Measurements from ENCODE around the gene CSTB. TPM values are rescaled to one million over a fixed set of nuclear protein-coding genes. Genes with fewer than 3 reads are reported as not detected.

Gene CSTB
- total RNA-seq, 2 experiments from 2014 or later, result 44.0 to 44.1 TPM

DNA sequence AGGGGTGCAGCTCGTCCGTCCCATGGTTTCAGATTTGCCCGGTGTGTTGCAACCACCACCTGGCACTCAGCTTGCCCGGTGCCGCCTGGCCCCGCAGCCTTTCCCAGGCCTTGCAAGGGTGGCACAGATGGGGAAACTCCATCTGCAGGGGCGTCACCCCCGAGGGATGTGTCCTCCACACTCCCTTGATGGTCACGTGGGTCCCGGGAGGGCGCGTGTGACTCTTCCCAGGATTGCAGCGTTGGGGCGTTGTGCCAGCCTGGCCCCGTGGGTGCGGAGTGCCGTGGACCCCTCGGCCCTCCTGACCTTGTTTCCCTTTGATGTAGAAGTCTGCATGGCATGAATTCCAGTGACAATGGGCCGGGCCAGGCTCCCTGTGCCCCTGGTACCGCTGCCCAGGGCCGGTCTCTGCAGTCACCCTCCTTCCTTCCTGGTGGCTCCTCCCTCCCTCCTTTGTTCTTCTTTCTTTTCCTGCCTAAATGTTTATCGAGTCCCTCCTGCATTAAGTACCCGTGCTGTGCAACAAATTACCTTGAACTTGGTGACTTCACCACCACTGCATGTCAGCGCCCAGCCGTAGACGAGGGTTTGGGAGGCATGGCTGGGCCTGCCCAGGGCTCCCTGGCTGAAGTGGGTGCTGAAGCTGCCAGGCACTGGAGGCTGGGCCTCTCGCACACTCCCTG is 36.2 kb upstream of the CSTB start:
- POLR2A ChIA-PET, result no interaction called here
- CTCF ChIA-PET, result interaction anchor here (0.7 to 2.8 kb wide), 4 partner anchors 77 to 204 kb away, joined by 3 to 17 read pairs (median 4); no protein-coding TSS in a partner anchor

GRCh38 chr21:43811262-43812105 is 35.4 kb upstream of the CSTB start:
- CTCF ChIA-PET, result interaction anchor here (0.9 to 2.8 kb wide), 17 partner anchors 13 to 204 kb away, joined by 3 to 17 read pairs (median 3); partner anchors contain the start of gene RRP1
- POLR2A ChIA-PET, result no interaction called here

- POLR2A ChIA-PET, result interaction anchor here (0.6 kb wide), 1 partner anchor 82 kb away, joined by 3 read pairs; no protein-coding TSS in a partner anchor
- CTCF ChIA-PET, result interaction anchor here (0.8 to 2.8 kb wide), 20 partner anchors 12 to 208 kb away, joined by 3 to 17 read pairs (median 3); partner anchors contain the start of gene RRP1
These were observed 34.6 kb upstream of the CSTB start for GRCh38 chr21:43810505-43811261.

- ChIA-PET POLR2A (interaction anchor here (0.6 kb wide), 1 partner anchor 83 kb away, joined by 3 read pairs; no protein-coding TSS in a partner anchor), CTCF (interaction anchor here (0.8 to 2.8 kb wide), 17 partner anchors 14 to 209 kb away, joined by 3 to 17 read pairs (median 3); partner anchors contain the start of gene RRP1)
These were observed 33.9 kb upstream of the CSTB start for GRCh38 chr21:43809853-43810504.

DNA sequence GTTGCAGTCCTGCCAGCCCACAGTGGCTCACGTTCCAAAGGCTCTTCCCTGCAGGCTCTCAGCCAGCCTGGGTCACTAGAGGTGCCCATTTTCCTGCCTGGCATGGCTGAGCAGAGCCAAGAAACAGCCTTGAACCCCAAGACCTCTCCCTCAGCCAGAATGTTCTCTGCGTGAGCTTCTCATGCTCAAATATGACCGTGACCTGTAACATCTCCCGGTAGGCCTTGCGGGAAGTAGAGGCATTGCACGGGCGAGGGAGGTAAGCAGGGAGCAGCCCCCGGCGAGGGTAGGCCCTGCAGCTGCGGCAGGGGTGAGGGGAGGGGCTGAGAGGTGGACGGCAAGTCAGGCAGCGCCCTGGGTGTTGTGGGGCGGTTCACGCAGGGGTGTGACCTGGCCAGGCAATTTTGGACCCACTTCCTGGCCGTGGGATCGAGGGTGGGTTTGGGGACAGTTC is 33.3 kb upstream of the CSTB start:
- ChIA-PET POLR2A (no interaction called here), CTCF (interaction anchor here (0.9 to 1.9 kb wide), 3 partner anchors 19 to 131 kb away, joined by 3 to 9 read pairs (median 4); partner anchors contain the start of gene RRP1)

- POLR2A ChIA-PET, result no interaction called here
- CTCF ChIA-PET, result interaction anchor here (0.9 to 1.9 kb wide), 4 partner anchors 19 to 132 kb away, joined by 3 to 5 read pairs (median 4); partner anchors contain the start of gene RRP1
These were observed 32.7 kb upstream of the CSTB start for GRCh38 chr21:43808832-43809251.

DNA sequence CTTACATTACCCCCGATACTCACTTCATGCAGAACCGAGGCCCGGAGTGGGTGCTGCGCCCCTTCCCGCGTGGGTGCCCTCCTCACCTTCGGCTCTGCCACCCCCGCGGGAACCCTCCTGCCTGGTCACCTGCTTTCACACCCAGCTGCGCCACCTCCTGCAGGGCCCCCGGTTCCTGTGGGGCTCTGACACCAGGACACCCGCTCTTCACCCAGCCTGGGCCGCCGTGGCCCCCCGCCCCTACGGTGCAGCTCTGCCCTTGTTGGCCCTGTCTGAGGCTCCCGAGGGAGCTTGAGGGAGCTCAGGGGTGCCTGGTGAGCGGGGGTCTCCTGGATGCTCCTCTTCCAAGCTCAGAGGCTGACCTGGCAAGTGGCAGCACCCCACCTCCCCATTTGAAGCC is 32.3 kb upstream of the CSTB start:
- CTCF ChIA-PET, result interaction anchor here (0.9 to 1.9 kb wide), 4 partner anchors 18 to 132 kb away, joined by 3 to 5 read pairs (median 4); partner anchors contain the start of gene RRP1
- POLR2A ChIA-PET, result no interaction called here

DNA sequence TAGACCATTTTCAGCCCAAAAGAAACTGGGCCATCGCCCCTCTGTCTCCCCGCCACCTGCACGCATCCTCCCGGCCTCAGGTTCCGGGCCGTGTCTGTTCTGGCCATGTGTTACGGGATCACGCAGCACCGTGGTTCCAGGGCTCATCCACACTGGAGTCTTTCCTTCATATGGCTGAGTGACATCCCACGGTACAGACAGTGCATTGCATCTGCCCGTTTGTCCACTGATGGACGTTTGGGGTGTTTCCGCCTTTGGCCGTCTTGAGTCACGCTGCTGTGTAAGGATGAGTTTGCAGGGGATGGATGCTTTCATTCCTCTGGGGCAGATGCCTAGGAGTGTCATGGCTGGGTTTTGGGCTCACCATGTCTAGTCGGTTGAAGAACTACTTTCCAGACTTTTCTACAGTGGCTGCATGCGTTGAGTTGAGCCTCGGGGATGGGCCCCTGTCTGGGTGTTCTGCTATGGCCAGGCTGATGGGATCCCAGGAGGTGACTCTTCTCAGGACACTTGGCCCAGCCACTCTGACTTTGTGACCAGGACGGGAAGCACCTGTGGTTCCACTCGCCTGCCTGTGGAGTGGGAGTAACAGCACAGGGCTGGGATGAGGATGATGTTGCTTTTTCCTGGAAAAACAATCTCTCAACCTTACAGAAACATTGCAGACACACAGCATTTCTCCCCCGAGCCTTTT is 30.1 kb upstream of the CSTB start:
- CTCF ChIA-PET, result interaction anchor here (1.1 kb wide), 1 partner anchor 169 kb away, joined by 3 read pairs; no protein-coding TSS in a partner anchor
- POLR2A ChIA-PET, result no interaction called here

- ChIA-PET CTCF (interaction anchor here (0.7 kb wide), 1 partner anchor 83 kb away, joined by 3 read pairs; no protein-coding TSS in a partner anchor), POLR2A (interaction anchor here (0.8 kb wide), 1 partner anchor 182 kb away, joined by 9 read pairs; no protein-coding TSS in a partner anchor)
These were observed 29.2 kb upstream of the CSTB start for GRCh38 chr21:43805275-43805800.

DNA sequence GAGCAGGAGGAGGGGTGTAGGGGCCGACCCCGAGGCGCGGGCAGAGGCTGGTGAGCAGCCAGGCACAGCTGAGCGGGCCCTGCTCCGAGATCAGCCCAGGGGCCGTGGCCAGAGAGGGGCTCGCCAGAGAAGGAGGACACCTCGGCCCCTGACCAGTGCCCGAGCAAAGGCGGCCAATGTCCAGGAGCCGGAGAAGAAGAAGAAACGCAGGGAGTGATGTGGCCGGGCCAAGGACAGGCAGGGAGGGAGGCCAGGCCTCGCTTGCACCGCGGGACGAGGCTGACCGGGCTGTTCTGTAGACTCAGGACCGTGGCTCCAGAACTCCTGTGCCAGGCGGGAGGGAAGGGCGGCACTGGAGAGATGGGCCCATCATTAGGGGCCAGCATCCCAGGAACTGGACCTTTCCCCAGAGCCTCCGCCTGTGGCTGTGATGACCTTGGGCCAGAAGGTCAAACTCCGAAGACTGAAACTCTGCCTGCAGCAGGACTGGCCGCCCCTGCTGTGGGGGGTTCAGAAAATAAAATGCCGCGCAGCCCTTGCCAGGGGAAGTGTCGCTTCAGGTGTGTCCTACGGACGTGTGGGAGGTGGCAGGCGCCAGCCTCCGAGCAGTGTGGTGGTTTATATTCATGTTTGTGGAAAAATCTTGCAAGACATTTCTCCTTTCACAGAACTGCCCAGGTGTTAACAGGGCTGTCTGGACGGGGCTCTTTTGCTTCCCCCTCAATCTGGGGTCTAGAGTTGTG is 27.6 kb upstream of the CSTB start:
- POLR2A ChIA-PET, result no interaction called here
- CTCF ChIA-PET, result no interaction called here

- ChIA-PET POLR2A (no interaction called here), CTCF (interaction anchor here (0.5 kb wide), 1 partner anchor 184 kb away, joined by 4 read pairs; no protein-coding TSS in a partner anchor)
These were observed 26.7 kb upstream of the CSTB start for GRCh38 chr21:43802713-43803313.

DNA sequence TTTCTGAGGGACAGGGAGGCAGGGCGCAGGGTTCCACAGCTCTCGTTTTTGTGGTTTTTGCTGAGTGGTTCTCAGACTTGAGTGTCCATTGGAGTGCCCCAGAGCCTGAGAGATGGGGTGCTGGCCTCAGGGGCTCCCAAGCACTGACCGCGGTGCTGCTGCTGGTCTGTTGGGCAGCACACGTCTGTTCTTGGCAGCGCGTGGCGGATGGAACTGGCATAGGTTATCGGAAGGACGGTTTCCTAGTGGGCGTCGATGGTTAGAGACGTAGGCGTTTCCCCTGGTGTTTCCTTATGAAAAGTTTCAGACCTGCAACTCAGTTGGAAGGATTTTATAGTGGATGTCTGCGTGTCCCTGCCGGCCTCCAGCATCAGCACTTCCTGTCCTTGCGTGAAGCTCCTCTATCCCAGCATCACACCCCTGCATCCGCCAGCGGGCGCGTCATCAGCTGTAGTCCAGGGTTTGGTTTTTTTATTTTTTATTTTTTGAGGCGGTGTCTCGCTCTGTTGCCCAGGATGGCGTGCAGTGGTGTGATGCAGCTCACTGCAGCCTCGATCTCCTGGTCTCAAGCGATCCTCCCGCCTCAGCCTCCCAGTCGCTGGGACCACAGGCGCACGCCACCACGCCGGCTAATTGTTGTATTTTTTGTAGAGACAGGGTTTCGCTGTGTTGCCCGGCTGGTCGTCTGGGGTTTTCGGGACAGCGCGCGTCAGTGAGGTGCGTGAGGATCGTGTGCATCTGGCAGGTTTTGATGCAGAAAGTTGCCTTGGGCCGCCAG is 25.1 kb upstream of the CSTB start:
- ChIA-PET POLR2A (interaction anchor here (0.6 kb wide), 1 partner anchor 125 kb away, joined by 4 read pairs; no protein-coding TSS in a partner anchor), CTCF (interaction anchor here (1.4 kb wide), 1 partner anchor 8 kb away, joined by 3 read pairs; no protein-coding TSS in a partner anchor)

GRCh38 chr21:43800566-43800965 is 24.5 kb upstream of the CSTB start:
- ChIA-PET CTCF (interaction anchor here (0.6 to 1.4 kb wide), 2 partner anchors 7 to 239 kb away, joined by 3 read pairs; no protein-coding TSS in a partner anchor), POLR2A (interaction anchor here (0.6 kb wide), 1 partner anchor 126 kb away, joined by 4 read pairs; no protein-coding TSS in a partner anchor)

- POLR2A ChIA-PET, result interaction anchor here (1.1 to 1.8 kb wide), 2 partner anchors 10 to 94 kb away, joined by 3 to 5 read pairs; no protein-coding TSS in a partner anchor
- CTCF ChIA-PET, result interaction anchor here (0.6 kb wide), 1 partner anchor 240 kb away, joined by 3 read pairs; no protein-coding TSS in a partner anchor
These were observed 24.0 kb upstream of the CSTB start for GRCh38 chr21:43800124-43800523.

DNA sequence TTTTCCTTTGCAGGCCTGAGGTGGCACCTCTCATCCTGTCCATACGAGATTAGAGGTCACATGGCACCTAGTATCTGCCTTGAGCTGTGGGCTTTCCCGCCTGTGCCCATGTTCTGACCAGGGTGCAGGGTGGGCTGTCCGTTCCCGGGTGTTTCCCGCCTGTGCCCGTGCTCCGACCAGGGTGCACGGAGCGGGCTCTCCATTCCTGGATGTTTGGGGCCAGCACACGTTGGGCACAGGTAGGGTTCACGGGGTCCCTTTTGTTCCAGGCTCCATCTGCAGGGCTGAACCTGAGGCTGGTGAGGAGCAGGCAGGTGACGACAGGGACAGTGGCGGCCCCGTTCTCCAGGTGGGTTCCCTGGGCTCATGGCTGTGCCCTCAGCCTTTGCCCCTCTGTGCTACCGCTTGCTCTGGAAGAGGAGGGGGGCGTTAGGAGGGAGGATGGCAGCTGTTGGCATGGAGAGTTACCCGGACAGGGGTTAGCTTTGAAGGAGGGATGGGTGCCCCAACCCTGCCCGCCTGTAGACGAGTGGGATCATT is 23.3 kb upstream of the CSTB start:
- CTCF ChIA-PET, result interaction anchor here (0.7 kb wide), 1 partner anchor 12 kb away, joined by 3 read pairs; no protein-coding TSS in a partner anchor
- POLR2A ChIA-PET, result interaction anchor here (1.1 to 1.8 kb wide), 2 partner anchors 9 to 95 kb away, joined by 3 to 5 read pairs; no protein-coding TSS in a partner anchor

All from activated CD8-positive, alpha-beta memory T cell treated with anti-CD3 and anti-CD28 coated beads for 36 hours (primary cell).